Measurements from ENCODE around the gene URGCP.

The URGCP gene, protein sequence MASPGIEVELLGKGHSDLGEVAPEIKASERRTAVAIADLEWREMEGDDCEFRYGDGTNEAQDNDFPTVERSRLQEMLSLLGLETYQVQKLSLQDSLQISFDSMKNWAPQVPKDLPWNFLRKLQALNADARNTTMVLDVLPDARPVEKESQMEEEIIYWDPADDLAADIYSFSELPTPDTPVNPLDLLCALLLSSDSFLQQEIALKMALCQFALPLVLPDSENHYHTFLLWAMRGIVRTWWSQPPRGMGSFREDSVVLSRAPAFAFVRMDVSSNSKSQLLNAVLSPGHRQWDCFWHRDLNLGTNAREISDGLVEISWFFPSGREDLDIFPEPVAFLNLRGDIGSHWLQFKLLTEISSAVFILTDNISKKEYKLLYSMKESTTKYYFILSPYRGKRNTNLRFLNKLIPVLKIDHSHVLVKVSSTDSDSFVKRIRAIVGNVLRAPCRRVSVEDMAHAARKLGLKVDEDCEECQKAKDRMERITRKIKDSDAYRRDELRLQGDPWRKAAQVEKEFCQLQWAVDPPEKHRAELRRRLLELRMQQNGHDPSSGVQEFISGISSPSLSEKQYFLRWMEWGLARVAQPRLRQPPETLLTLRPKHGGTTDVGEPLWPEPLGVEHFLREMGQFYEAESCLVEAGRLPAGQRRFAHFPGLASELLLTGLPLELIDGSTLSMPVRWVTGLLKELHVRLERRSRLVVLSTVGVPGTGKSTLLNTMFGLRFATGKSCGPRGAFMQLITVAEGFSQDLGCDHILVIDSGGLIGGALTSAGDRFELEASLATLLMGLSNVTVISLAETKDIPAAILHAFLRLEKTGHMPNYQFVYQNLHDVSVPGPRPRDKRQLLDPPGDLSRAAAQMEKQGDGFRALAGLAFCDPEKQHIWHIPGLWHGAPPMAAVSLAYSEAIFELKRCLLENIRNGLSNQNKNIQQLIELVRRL

DNA sequence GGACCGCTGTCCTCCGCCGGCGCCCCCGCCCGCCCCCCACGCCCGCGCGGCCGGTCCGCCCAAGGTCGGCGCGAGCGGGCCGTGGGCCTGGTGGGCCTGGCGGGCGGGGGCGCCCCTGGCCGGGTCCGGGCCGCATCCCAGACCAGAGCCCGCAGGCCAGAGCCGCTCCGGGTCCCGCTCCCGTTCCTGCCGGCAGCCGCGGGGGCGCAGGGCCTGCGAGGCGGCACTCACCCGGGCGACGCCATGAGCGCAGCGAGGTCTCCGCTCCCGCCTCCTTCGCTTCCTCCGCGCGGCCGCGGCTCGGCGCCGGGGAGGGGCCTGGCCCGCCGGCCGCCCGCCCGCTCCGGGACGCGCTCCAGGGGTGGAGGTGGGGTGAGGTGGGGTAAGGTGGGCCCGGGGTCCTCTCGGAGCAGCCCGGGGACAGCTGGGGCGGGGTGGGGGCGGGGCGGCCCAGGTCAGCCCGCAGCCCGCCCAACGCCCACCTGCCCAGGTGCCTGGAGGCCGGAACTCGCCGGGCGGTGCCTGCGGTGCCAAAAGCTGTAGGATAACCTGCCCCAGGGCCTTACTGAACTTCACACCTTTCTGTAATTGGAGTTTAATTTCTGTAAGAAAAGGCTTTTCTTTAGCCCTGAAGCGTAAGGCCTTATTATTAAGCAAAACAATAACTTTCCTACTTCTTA is at the start of gene URGCP:
URGCP (minus strand) TSS at position 266 of the 680 bp plus-strand sequence; CDS start at position 245, 21 bp downstream.
- peak; percentile 64 to 75 for DNase-seq

DNA sequence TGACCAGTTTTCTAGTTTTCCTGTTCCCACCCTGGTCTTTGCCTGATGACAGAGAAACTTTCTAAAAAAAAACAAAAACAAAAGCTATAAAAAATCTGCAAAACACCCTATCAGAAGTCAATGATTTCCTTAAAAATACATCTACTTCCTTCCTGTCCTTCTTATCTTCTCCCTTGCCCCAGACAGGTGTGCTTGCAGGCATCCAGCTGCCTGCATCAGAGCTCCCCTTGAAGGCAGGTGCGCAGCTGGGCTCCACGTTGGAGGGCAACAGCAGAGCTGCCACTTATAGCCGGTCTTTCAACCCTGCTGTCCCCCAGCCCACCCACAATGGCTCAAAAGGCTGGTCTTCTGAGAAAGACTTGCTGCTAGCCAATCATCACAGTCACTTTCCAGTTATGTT is 49.6 kb upstream of the URGCP start:
- DNase-seq: no peak

DNA sequence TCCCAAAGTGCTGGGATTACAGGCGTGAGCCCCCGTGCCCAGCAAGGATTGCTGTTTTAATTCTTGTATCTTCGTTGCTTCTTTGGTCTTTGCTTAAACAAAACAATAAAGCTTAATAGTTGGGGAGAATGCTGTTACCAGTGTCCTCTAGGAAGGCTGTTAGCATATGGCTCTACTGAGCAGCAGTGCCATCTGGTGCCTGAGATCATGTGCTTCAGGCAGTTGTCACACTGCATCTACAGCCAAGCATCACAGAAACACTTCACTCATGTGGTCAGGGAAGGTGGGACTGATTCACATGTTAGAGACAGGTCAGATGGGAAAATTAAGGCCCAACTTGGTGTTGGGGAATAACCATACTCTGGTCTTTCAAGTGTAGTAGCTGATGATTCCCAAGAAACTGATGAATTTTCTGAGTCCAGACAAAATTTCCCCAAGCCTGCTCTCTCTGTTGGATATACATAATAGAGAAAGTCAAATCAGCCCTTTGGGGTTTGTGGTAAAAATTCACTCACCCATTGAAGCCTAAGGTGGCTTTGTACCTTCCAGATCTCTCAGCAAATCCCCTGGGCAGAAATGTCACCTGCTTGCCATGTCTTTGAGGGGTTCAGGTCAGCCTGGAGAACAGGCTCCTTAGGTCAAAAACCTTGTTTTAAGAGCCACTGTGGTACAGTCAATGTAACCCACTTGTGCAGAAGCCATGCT is 48.3 kb upstream of the URGCP start:
- peak in 1 of 2 experiments; percentile 28 for DNase-seq

DNA sequence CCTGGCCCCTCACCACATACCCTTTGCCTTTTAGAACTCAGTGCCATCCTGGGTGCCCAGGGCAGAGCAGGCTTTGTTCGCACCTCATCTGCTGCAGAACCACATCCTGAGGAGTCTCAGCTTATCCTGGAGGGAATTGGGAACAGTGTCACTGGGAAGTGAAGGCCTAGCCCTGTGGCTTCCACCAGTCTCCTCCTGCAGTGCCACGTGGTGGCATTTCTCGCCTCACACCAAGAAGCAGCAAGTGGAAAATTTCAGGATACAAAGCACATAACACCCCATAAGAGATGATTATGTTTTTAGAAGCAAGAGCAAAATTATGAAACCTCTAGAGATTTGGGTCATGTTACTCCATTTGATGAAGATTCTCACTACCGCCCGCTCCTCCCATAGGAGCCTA is 46.7 kb upstream of the URGCP start:
- DNase-seq: no peak

DNA sequence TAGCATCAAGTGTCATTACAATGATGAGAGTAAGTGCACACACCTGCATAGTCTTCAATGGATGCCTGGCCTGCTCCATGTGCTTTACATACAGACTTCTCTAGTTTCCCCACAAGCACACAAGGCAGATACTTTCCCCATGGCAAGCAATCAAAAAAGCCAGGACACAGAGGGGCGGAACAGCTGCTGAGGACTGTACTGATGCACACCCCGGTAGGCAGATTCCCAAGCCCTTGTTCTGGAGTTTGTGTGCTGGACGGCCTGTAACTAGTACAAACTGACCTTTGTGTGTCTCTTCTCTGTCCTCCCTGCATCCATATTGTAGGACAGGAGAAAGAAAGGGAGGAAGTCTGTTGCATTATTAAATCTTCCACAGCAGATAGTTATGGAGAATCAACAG is 45.6 kb upstream of the URGCP start:
- no peak for DNase-seq

DNA sequence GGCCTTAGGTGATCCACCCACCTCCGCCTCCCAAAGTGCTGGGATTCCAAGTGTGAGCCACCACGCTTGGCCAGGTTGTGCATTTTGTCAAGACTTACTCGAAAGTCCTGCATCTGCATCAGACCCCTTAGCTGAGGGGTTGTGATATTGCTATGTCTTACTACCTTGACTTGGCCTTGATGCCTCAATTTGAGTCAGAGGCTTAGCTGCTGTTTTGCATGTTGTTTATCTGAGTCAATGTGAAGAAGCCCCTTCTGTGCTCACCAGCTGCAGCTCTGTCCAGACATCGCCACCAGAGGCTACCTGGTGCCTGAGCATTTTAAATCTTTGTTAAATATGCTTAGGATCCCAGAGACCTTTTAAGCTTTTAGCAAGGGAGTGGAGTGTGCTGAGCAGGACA is 37.9 kb upstream of the URGCP start:
- DNase-seq: no peak

DNA sequence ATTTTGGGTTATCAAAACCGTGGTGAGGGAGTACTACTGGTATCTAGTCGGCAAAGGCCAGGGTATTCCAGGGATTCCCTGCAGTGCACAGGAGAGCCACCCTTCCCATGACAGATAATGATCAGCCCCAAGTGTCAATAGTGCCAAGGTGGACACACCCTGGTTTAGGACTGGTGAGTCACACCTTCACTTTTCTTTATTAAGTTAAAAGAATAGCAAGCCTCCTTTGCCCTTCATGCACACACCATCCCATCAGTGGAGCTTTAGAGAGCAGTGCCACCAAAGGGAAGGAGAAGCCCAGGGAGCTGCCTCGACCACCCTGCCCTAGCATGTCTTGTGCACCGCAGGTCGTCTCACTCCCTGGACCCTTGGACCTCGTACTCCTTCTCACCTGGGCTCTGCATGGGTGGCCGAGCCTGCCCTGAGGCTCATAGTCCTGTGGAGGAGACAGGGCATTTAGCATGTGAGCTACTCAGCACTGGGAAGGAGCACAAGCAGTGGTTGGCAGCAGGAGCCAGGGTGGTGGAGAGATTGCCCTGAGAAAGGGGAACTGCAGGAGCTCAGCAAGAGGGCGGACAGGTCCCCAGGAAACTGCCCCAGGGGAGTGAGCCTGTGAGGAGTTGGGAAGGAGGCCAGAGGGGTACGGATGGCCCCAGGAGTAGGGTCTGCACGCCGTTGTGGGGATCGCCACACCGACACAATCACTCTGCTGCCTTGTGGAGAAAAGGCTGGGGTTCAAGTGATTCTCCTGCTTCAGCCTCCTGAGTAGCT is 37.2 kb upstream of the URGCP start:
- no peak for DNase-seq

DNA sequence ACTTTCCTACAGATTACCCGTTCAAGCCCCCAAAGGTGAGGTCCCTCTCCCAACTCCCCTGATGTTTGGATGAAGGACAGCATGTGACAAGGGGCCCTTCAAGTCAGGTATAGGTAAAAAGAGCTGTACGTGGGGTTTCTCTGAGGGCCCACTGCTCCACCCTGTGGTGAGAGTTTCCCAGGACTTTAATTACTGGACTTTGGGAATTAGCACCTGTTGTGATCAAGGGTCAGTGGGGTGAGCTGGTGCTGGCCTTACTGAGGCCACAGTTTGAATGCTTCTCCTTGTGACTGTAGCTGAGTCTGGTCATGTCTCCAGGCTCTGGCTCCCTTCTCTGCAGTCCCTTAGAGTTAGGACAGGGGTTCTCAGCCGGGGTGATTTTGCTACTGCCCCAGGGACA is 36.6 kb upstream of the URGCP start:
- no peak for DNase-seq

DNA sequence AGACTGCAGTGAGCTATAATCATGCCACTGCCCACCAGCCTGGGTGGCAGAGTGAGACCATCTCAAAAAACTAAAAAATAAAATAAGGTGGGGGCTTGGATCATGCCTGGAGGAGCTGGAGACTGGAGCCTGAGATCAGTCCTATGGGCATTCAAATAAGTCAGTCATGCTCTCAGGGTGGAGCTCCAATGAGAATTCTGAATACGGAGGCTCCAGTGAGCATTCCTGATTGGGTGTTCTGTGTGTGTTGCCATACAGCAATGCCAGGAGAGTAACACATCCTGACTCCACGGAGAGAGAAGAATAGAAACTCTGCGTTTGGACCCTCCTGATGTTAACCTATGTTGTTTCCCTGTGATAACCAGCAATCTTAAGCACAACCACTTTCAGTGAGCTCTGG is 35.9 kb upstream of the URGCP start:
- no peak for DNase-seq

DNA sequence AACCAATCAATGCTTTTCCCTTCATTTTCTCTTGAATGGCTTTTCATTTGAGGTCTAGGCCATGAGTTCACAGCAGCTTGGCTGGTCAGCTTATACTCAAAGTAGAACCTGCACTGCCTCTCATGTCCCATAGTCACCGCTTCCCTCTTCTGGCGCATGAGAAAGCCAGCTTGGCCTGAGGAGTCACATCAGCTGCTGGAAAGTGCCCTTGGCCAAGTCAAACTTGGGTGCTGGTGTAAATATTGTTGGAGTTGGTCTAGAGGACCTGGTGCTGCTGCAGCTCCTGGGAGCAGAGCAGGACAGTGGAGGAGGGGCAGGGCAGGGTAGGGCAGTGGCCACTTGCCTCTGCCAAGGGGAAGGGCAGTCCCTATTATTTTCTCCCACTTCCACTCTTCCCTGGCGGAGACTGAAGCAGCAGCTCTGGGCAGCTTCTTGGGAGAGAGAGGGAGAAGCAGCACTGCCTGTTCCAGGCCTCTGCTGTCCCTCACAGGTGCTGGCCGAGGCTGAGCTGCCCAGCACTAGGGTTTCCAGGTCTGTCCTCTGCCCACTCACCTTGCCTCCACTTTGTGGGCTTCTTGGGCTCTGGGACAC is 32.6 kb upstream of the URGCP start:
- no peak for DNase-seq

DNA sequence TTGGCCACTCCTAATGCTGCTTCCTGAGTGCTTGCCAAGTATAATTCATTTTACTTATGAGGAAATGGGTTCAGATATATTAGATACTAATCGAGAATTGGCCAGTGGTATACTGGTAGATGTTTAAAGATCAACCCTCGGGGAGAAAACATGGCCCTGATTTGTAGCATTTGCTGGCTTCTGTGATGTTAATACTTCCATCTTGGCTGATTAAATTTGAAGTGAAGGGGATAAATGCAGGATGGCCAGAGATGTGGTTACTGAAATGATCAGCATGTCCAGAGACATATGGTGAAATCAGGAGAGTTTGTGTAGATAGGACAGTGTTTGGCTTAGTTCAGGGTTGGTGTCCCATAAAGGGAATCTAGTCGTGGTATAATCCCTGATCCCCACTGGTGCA is 31.0 kb upstream of the URGCP start:
- no peak for DNase-seq

DNA sequence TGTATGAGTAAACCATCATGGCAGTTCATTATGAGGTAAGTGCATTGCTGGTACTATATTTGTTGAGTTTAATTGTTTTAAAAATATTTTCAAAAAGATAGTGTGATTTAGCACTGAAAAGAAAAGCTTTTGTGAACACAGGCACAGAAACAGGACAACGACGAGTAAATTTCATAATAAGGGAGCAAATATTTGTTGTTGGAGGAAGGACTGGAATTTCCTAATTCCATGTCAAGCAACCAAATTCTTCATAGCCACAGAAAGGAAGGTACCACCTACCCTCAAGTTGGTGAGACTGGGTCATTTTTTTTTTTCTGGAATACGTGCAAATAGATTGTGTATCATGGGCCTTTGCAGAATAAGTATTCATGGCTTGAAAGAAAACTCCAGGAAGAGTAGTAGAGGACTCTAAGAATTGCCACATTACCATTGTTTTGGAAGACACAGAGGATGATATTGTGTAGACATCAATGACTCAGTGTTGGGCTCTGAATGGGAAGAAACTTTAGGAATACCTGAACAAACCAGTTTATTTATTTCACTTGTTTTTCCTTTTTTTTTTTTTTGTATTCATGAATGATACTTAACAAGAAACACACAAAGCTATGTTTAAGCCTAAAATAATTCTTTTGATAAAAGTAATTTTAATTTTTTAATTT is 27.6 kb upstream of the URGCP start:
- no peak for DNase-seq

DNA sequence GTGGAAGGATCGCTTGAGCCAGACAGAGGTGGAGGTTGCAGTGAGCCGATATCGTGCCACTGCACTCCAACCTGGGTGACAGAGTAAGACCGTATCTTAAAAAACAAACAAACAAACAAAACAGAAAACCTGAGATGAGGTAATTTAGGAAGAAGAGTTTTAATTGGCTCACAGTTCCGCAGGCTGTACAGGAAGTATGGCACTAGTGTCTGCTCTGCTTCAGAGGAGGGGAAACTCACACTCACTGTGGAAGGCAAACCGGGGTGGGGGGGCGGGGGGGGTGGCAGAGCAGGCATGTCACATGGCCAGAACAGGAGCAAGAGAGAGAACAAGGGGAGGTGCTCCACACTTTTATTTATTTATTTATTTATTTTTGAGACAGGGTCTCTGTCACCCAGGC is 24.9 kb upstream of the URGCP start:
- DNase-seq: no peak

DNA sequence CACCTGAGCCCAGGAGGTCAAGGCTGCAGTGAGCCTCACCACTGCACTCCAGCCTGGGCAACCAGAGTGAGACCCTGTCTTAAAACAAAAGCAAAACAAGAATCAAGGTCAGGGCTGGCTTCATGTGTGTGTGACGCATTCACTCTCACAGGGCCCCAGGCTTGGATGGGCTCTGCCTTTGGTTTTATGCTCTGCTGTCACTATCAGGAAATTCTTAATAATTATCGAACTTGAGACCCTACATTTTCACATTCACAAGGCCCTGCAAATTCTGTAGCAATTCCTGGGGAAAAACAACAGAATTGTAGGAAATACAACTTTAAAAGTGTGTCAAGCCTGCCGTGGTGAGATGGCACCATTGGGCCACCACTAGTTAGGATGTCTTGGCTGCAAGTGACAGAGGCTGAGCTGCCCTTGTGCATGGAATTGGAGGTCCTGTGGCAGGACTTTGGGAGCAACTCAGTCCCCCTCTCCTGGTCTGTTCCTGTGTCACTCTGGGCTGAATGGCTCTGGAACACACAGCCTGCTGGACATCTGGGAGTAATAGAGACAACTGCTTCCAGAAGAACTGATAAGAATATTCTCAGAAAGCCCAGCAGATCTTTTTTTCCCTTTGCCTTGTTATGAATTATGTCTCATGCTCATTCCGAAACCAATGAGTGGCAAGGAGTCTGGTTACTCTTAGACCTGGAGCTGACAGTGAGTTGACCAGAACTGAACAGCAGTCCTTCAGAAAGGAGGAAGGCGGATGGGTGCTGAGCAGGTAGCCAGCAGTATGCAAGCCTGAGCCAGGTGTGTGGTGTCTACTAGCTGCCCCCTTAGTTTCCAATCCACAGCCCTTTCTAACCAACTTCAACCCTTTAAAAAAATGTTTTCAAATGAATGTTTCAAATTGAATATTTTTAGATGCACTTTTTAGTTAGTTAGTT is 23.4 kb upstream of the URGCP start:
- no peak for DNase-seq

DNA sequence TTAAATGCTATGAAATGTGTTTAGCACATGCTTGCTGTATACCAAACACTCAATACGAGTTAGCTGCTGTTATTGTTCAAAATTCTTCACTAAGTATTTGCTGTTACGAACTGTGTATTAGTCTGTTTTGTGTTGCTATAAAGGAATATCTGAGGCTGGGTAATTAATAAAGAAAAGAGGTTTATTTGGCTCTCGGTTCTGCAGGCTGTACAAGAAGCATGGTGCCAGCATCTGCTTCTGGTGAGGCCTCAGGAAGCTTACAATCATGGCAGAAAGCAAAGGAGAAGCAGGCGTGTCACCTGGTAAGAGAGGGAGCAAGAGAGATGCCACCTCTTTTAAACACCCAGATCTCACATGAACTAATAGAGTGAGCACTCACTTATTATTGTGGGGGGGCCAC is 21.4 kb upstream of the URGCP start:
- no peak for DNase-seq

DNA sequence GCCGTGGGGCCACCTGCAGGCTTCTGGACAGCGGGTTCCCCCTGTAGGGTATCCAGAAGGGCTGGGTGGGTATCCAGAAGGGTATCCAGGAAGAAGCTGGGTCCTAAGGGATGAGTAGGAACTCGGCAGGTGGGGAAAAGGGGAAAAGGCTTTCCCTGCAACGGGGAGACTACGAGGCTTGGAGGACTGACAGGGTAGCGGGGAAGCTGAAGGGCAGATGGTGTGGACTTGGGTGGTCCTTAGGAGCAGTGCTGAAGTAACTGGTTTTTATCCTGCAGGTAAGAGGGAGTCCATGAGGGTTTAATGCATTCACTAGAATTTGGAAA is 20.4 kb upstream of the URGCP start:
- DNase-seq: no peak

DNA sequence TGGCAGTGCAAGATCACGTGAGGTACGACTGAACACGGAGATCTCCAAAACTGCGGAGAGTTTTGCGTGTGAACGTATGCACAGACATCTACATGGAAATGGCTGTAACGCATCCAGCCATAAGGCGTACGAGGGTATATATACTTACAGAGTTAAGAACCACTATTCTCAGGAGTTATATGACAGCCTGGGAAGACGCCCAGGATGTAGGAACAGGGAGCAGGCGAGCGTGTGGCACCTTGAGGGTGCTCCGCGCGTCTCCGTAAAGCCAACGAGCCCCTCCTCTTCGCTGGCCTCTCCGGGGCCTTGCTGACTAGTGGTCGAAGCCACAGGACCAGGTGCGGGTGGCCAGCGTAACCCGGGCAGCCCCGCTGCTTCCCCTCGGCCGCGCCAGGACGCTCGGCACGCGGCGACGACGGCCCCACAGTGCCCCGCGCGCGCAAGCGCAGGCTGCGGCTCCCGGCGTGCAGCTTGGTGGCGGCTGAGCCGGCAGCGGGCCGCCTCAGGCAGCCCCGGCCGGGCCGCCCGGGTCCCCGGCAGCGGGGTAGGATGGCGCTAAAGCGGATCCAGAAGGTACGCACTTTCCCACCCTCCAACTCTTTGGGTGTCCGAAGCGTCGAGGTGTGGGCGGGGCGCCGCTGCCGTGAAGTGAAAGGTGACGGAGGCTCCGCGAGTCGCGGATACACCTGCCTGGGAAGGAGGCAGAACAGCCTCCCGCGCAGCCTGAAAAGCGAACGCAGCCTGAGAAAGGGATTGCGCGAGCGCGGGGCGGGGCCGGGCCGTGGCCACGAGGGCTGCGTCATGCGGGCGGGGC is 19.8 kb upstream of the URGCP start, which contains the start of gene UBE2D4:
UBE2D4 (plus strand) TSS at position 453 of the 814 bp plus-strand sequence; CDS start at position 550, 97 bp downstream.
- DNase-seq: peak; percentile 94 to 95

DNA sequence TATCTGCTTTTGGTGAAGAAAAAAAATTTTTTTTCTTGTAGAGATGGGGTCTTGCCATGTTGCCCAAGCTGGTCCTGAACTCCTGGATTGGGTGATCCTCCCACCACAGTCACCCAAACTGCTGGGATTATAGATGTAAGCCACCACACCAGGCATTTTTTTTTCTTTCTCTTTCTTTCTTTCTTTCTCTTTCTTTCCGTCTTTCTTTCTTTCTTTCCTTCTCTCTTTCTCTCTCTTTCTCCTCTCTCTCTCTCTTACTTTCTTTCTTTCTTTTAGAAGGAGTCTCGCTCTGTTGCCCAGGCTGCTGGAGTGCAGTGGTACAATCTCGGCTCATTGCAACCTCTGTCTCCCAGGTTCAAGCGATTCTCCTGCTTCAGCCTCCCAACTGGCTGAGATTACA is 16.3 kb upstream of the URGCP start:
- DNase-seq: no peak

DNA sequence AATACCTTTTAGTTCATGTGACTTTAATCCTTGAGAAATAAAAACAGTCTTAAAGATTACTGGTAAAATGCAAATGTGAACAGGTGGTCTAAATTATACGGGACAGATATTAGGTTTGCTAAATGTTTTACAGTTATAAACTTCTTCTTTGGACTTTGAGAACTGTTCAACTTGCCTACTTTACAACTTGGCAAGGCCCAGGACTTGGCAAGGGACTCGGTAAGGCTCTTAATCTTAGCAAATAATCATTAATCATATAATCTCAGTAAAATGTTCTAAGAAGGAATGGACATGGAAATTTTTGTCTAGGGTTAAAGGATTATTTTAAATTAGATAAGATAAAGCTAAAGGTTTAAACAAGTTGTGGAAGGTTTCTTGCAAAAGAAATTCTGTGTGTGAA is 15.0 kb upstream of the URGCP start:
- DNase-seq: no peak
